Smooth muscle cell of the brain vasculature (primary cell): ENCODE data around the gene PHETA1.
"Not testable (repeated sequence)": the region's sequence is repeated elsewhere in the genome, so short reads cannot be mapped to it uniquely, and the experiment has no call there.

ENCODE experiments used
- DNase-seq: peaks from one replicate; pipeline ENCODE4 v3.0.0-alpha.2; 2012; ENCODE audit warnings: low read depth, low spot score

PHETA1 gene

DNA sequence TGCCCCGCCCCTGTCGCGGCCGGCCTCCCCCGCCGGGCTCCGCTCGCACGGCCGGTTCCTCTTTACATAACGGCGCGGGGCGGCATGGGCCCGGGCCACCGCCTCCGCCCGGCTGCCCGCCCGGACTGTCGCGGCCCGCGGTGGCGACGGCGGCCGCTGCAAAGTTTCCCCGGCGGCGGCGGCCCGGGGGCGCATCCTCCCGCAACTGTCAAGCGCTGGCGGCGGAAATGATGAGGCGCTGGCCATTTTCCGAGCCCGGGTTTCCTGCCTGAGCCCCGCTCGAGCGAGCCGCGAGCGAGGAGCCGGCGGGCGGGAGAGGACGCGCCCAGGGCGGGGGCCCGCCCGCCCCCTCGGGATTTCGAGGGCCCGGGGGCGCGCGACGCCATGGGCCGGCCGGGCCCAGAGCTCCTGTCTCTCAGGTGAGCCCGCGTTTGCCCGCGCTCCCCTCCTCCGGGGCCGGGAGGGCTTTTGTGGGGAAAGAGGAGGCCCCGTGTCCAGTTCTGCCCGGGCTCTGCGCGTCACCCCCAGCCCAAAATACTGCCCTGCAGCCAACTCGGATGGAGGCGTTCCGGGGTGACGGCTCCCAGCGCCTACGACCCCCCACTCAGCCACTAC, 37.1 kb upstream of the PHETA1 start, which contains the start of gene SH2B3:
Gene SH2B3, plus strand, starts transcription at position 65 of the 615 bp plus-strand sequence. CDS start 12,223 bp downstream, outside the sequence.
- no peak for DNase-seq

DNA sequence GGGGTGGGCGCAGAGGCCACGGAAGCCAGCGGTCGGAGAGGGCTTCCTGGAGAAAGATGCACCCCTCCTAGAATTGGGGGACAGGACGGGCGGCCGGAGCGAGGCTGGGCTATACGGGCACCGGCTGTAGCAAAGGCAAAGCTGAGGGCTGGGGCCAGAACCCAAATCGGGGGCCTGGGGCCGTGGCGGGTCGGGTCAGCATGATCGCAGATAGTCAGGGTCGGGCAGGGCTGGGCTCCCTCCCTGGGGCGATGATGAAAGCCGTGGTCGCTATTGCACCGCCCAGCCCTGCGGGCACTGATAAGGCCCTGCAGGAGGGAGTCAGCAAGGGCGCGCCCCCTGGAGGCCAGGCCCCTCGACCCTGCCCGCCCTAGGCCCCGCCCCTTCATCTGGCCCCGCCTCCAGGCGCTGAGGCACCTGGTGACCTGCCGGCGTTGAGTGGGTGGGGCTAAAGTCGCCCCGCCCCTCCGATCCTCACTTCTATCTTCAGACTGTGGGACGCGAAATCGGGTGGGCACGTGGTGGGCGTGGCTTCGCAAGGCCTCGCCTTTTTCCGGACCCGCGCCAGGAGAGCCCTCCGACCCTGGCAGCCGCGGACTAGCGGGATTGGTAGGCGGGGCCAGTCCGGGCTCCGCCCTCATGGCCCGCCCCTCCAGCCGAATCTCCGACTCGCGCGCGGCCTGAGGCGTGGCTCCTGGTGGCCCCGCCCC, 36.4 kb upstream of the PHETA1 start:
- no peak for DNase-seq

DNA sequence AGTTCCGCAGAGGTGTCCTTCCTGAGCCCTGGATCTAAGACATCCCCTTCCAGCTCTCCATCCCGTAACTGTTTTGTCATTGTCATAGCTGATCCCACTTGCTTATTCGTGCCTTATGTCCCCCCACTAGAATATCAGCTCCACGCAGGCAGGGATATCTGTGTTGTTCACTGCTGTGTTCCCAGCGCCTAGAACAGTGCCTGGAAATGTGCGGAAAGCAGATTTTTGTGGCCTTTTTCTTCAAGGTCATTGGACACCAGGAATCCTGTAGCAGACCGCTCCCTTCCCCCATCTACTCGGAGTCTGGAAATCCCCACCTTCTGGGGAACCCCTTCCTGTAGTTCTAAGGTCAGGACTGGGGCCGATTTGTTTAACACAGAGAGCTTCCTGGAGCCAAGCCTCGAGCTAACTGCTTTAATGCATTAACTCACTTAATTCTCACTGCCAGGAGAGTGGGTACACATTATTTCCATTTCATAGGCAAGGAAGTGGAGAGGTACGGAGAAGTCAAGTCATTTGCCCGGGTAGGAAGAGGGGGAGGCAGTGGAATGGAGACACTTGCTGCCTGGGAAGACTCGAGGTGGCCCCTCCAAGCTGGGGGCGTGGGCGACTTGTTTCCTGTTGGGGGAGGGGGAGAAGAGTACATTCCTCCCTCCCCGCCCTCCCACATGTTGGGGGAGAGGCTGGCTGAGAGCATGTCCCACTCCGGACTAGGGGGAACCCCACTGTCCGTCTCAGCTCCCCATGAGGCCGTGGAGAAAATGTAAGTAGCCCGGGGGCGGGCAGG, 35.7 kb upstream of the PHETA1 start:
- no peak for DNase-seq

DNA sequence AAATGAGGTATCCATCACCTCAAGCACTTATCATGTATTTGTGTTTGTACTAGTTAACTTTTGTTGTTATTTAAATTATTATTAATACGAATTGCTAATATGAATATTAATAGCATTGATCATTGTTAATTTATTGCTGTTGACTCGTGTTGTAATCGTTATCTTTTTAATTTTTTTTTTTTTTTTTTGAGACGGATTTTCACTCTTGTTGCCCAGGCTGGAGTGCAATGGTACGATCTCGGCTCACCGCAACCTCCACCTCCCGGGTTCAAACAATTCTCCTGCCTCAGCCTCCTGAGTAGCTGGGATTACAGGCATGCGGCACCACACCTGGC, 33.6 kb upstream of the PHETA1 start:
- not testable (repeated sequence) for DNase-seq

DNA sequence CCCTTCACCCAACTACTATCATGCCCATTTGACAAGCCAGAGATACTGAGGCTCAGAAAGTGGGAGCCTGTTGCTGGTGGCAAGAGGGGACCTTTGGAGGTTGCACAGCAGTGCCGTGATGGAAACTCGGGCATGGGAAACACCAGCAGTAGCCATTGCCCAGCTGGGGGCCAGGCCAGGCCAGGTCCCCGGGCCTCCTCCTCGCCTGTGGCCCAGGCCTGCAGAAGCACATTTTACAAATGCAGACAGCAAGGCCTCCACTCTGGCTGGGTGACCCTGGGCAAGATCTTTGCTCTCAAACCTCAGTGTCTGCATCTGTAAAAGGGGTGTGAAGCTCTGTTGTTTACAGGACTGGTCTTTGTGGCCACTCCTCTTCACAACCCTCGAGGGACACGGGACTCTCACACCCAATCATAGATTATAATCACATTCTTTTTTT, 32.3 kb upstream of the PHETA1 start:
- no peak for DNase-seq

- DNase-seq: not testable (repeated sequence)
Measured at GRCh38 chr12:111399741-111400404, 31.0 kb upstream of the PHETA1 start.

GRCh38 chr12:111398530-111398929, 29.6 kb upstream of the PHETA1 start:
- no peak for DNase-seq

DNA sequence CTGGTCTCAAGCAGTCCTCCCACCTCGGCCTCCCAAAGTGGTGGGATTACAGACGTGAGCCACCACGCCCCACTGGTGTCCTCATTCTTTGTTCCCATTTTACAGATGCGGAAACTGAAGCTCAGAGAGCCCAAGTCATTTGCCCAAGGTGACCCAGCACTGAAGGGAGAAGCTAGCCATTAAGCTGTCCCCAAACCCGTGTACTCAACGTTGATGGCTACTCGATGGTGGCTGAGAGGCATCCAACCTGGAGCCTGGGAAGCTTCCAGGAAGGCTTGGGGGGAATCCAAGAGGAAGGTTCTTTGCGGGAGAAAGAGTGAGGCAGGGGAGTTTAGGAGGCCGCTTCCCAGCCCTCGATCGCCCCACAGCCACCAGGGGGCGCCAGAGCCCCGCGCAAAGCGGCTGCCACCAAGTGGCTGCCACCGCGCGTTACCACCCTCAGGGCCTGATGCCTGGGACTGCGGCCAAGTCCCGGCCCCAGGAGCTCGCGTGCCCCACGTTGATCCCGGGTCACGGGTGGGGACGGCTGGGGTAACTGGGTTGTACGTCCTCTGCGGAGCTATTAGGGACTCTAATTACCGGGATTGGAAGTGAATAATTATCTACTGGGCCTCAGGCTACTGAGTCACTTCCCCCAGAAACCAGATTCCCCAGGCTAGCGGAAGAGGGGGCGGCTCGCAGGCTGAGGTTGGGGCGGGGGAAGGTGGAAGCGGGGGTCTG, 28.0 kb upstream of the PHETA1 start:
- no peak for DNase-seq

- not testable (repeated sequence) for DNase-seq
Measured at GRCh38 chr12:111396271-111396670, 27.4 kb upstream of the PHETA1 start.

GRCh38 chr12:111395336-111396187, 26.7 kb upstream of the PHETA1 start:
- no peak for DNase-seq

DNA sequence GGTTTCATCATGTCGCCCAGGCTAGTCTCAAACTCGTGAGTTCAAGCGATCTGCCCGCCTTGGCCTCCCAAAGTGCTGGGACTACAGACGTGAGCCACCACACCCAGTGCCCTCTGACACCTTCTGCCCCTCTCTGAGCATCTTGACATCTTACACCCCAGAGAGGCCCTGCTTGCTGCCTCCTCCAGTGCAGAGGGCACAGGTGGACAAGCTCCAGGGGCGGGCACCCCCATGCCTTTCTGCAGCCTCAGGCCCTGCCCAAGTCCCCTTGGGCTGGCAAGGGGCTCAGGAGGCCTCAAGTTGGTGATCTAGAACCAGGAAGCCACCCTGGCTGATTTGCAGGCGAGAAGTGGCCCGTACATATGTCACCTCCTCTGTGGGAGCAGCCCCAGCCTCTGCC, 25.6 kb upstream of the PHETA1 start:
- DNase-seq: no peak

DNA sequence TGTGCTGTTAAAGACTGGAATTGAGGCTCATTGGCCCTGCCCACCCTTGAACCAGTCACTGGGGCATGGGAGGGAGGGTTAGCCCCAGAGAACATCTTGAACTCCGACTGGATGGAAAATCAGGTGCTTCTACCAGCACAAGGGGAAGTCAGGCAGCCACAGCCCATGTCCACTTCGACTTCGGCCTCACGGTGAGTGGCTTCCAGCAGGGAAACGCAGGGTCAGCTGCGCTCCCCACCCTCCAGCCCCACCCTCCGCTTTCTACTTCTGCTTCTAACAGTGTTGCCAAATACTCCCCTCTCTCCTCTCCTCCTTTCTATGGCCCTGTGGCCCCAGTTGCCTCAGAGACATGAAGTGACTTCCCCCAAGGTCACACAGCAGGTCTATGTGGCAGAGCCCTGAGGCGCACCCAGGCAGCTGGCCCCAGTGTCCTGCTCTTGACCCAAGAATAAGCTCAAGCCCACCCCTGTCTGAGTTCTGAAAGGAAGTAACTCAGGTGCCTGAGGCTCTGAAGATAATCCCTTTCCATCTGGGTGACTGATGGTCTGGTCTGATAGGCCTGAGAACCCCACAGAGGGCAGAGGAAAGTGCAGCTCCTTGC, 24.9 kb upstream of the PHETA1 start:
- DNase-seq: no peak

DNA sequence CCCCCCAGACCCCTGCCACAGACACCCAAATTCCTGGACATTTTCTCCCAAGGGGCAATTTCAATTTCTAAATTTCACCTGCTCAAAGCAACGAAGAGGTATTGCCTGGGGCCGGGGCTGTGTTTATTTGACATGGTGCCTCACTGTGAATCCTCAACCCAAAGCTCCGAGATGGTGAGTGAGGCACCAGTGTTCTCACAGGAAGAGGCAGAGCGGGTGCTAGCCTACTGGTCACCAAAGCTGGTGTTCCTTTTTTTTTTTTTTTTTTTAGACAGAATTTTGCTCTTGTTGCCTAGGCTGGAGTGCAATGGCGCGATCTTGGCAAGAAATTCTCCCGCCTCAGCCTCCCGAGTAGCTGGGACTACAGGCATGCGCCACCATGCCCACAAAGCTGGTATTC, 22.0 kb upstream of the PHETA1 start:
- no peak for DNase-seq

DNA sequence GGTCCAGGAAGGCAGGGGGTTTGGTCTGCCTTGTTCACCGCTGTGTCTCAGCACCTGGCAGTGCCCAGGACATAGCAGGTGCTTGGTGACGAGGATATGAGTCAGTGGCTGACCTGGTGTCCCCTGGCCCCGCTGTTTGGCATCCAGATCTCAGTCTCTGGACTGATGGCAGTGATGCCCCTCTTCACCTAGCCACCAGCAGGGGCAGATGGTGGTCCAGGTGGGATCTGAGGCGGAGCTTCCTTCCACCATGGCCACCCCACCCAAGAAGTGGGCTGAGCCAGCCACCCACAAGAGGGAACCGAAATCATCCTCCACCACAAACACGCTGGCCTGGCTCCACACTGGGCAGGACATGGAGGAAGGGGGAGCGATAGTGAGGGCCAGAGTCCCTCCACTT, 20.7 kb upstream of the PHETA1 start:
- no peak for DNase-seq

DNA sequence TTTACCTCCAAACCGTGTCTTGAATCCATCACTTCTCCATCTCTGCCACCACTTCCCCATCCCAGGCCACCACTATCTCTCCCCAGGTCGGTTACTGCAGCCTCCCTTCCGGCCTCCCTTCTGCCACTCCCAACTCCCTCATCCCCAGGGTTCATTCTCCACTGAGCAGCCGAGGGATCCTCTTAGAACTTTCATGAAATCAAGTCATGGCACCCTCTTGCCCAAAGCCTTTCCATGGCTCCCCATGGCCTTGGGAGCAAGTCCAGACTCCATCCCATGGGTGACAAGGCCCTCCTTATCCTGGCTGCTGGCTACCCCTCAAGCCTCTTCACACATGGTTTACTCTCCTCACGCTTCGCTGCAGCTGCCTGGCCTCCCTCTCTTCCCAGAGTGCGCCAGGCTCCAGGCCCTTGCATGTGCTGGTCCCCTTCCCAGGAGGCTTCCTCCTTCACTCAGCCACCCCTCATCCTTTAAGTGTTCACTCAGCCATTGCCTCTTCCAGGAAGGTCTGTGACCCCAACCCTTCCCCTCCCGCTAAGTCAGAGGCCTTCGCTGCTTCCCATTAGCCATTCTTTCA, 18.9 kb upstream of the PHETA1 start:
- no peak for DNase-seq

- no peak for DNase-seq
Measured at GRCh38 chr12:111386885-111387284, 18.0 kb upstream of the PHETA1 start.

DNA sequence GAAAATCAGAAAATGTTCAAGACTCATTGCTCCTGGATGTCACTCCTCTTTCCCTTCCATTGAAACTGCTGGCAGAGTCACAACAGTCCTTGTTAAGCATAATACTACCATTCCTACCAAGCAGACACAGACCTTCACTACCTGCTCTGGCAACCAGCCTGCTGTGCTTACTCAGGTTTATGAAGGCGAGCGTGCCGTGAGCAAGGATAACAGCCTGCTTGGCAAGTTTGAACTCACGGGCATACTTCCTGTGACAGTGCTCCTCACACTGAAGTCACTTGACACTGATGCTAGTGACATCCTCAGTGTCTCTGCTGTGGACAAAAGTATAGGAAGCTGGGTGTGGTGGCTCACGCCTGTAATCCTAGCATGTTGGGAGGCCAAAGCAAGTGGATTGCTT, 15.7 kb upstream of the PHETA1 start:
- DNase-seq: no peak

GRCh38 chr12:111379942-111380554, 11.2 kb upstream of the PHETA1 start:
- DNase-seq: no peak

DNA sequence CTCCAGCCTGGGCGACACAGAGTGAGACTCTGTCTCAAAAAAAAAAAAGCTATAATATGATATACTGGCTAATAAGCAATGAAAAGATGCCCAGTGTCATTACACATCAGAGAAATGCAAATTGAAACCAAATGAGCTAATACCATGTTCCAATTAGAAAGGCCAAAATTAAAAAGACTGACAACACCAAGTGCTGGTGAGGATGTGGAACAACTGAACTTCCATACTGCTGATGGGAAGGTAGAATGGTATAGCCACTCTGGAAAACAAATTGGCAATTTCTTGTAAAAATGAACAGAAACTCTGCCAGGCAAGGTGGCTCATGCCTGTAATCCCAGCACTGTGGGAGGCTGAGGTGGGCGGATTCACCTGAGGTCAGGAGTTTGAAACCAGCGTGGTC, 8.5 kb upstream of the PHETA1 start:
- DNase-seq: no peak
